Gastroesophageal sphincter (tissue), 4 donors: ENCODE measurements around the gene CARHSP1. TPM values are rescaled to one million over a fixed set of nuclear protein-coding genes. Genes with fewer than 3 reads are reported as not detected.

ENCODE experiments used
- ATAC-seq: fragments of 150-250 bp; one replicate; pipeline ENCODE4 v1.9.1; 2016; ENCODE audit warnings: mild to moderate bottlenecking, moderate library complexity
- H3K27ac ChIP-seq, 4 donors: fragments of 200-600 bp; sonication (generic) in 3 of 4; 1 replicate in 3 of 4; 2 replicates in 1 of 4; pipeline ENCODE4 v1.5.1; 2016 to 2019
- H3K27me3 ChIP-seq: fragments of 200-600 bp; sonication (generic); one replicate; pipeline ENCODE4 v1.5.1; 2019
- H3K36me3 ChIP-seq, 2 donors: fragments of 200-600 bp; sonication (generic); one replicate each; pipeline ENCODE4 v1.5.1; 2019; ENCODE audit warnings: control low read depth in 1 of 2
- H3K4me1 ChIP-seq, 3 donors: fragments of 200-600 bp; sonication (generic); 1 replicate in 2 of 3; 2 replicates in 1 of 3; pipeline ENCODE4 v1.5.1; 2016 to 2019; ENCODE audit warnings: control low read depth in 2 of 3
- H3K4me3 ChIP-seq, 2 donors: fragments of 200-600 bp; sonication (generic); one replicate each; pipeline ENCODE4 v1.5.1; 2019; ENCODE audit warnings: mild to moderate bottlenecking in 1 of 2, moderate library complexity in 1 of 2
- H3K9me3 ChIP-seq, 3 donors: fragments of 200-600 bp; sonication (generic); one replicate each; pipeline ENCODE4 v1.5.1; 2017 to 2019; ENCODE audit warnings: control low read depth in 2 of 3
- CTCF ChIP-seq, 4 experiments: fragments of 200-600 bp in 2 of 4; fragments of 450-650 bp in 2 of 4; sonication (generic) in 1 of 4; IDR thresholded peaks; one replicate each; pipeline ENCODE4 v1.5.1; 2017 to 2019; ENCODE audit warnings: antibody characterized with exemption in 4 of 4, mild to moderate bottlenecking in 2 of 4, moderate library complexity in 2 of 4
- EP300 ChIP-seq: sonication (generic); formaldehyde crosslinking; IDR thresholded peaks from one replicate; pipeline ENCODE4 v1.6.1; 2017; ENCODE audit warnings: antibody characterized with exemption, mild to moderate bottlenecking
- POLR2A ChIP-seq, 2 donors: fragments of 450-650 bp; IDR thresholded peaks; one replicate each; pipeline ENCODE4 v1.6.1; 2017; ENCODE audit warnings: antibody characterized with exemption in 2 of 2, mild to moderate bottlenecking in 2 of 2, moderate library complexity in 1 of 2
- POLR2AphosphoS5 ChIP-seq: sonication (generic); formaldehyde crosslinking; IDR thresholded peaks from one replicate; pipeline ENCODE4 v1.6.1; 2017; ENCODE audit warnings: antibody characterized with exemption
- WGBS, 2 donors: methylation state at CpG; one replicate each; pipeline ENCODE4 v1.1.5; 2018; ENCODE audit warnings: low coverage in 1 of 2; 5-methylcytosine and 5-hydroxymethylcytosine counted together
- total RNA-seq, 4 donors: library from RNA; depleted of rRNA; stranded (reverse); fragments of >200 nt; gene quantifications; one replicate each; pipeline ENCODE4 v1.1.0, GENCODE V29; 2016

CARHSP1 gene
- total RNA-seq, 4 donors from 2014 or later: 29.3 to 79.8 (median 72.5) TPM

DNA sequence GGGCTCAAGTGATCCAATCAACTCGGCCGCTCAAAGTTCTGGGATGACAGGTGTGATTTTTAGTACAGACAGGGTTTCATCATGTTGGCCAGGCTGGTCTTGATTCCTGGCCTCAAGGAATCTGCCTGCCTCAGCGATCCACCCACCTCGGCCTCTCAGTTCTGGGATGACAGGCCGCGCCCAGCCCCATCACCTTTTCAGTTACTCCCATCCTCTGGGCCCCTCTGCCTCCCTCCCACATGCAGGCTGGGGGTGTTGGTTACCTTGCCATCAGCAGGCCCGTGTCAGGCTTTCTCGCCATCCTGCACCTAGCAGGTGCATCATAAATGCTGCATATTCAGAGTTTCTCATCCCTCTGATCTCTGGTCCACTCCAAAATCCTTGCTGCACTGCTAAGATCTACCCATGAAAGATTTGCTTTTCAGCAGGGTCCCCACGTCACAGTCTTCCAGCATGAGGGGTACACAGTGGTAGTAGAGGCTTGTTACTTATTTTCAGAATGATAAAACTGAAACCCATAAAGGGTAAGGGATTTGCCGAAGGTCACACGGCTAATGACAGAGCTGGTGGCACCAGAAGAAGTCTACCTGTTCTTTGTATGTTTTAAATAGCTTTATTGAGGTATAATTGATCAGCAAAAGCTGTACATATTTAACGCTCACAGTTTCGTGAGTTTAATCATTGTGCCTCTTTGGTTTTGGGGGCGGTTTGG lies 54.6 kb downstream of the CARHSP1 start:
- ATAC-seq: no peak
- WGBS, 2 donors: 92% methylated on average over 11 to 13 of the region's 14 CpGs

GRCh38 chr16:8812162-8812843 lies 56.5 kb downstream of the CARHSP1 start:
- no peak for ATAC-seq
- Histone ChIP-seq H3K4me3 (no peak overlapping the region), H3K27ac (no peak overlapping the region), H3K27me3 (no peaks in the 10 kb centered on the region), H3K4me1 (no peaks in the 10 kb centered on the region), H3K9me3 (no peaks in the 10 kb centered on the region), H3K36me3 (peaks cover 0 to 99% of the 10 kb centered on the region in 2 donors)
- WGBS, 2 donors: 59 to 77% methylated on average over 7 to 12 of the region's 12 CpGs
- TF ChIP-seq CTCF (IDR thresholded peaks at IDR 0.05) (no peak), POLR2A (IDR thresholded peaks at IDR 0.05) (no peak), POLR2AphosphoS5 (no peak), EP300 (no peak)

More for the DNA sequence above, 54.6 kb downstream of the CARHSP1 start:
- Histone ChIP-seq H3K4me3 (no peak overlapping the region), H3K27me3 (no peaks in the 10 kb centered on the region), H3K9me3 (no peaks in the 10 kb centered on the region), H3K36me3 (peaks cover 0 to 96% of the 10 kb centered on the region in 2 donors), H3K4me1 (no peaks in the 10 kb centered on the region), H3K27ac (no peak overlapping the region)
- TF ChIP-seq POLR2AphosphoS5 (no peak), POLR2A (IDR thresholded peaks at IDR 0.05) (no peak), EP300 (no peak), CTCF (IDR thresholded peaks at IDR 0.05) (no peak)

GRCh38 chr16:8808613-8809353 lies 60.0 kb downstream of the CARHSP1 start:
- ATAC-seq: no peak
- 74 to 75% methylated on average over 4 to 6 of the region's 11 CpGs for WGBS, 2 donors
- Histone ChIP-seq H3K27me3 (no peaks in the 10 kb centered on the region), H3K4me1 (no peaks in the 10 kb centered on the region), H3K4me3 (no peak overlapping the region), H3K9me3 (no peaks in the 10 kb centered on the region), H3K27ac (no peak overlapping the region), H3K36me3 (peaks cover 0 to 100% of the 10 kb centered on the region in 2 donors)
- no peak for TF ChIP-seq CTCF (IDR thresholded peaks at IDR 0.05)
- TF ChIP-seq EP300: no peak
- no peak for TF ChIP-seq POLR2AphosphoS5
- no peak for TF ChIP-seq POLR2A (IDR thresholded peaks at IDR 0.05)

- no peak for ATAC-seq
- no peak for TF ChIP-seq POLR2AphosphoS5
- whole genome bisulfite sequencing, 2 donors: 71 to 86% methylated on average over 1 to 3 of the region's 3 CpGs
- no peaks in the 10 kb centered on the region for H3K27me3 ChIP-seq
- H3K27ac ChIP-seq: no peak overlapping the region
- peaks cover 0 to 100% of the 10 kb centered on the region in 2 donors for H3K36me3 ChIP-seq
- H3K9me3 ChIP-seq: no peaks in the 10 kb centered on the region
- H3K4me3 ChIP-seq: no peak overlapping the region
- H3K4me1 ChIP-seq: no peaks in the 10 kb centered on the region
Observed at GRCh38 chr16:8808009-8808408, 60.8 kb downstream of the CARHSP1 start.

DNA sequence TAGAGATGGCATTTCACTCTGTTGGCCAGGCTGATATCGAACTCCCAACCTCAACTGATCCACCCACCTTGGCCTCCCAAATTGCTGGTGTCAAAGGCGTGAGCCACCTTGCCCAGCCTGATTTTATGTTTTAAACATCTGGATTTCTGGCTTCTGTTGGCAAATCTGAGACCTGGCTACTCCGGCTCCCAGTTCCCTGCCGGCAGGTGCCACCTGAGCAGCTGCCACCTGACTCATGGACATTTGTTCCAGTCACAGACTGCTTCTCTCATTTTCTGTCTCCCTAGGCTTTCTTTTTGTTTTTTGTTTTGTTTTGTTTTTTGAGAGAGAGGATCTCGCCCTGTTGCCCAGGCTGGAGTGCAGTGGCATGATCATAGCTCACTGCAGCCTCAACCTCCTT lies 61.6 kb downstream of the CARHSP1 start:
- Histone ChIP-seq H3K36me3 (peaks cover 0 to 100% of the 10 kb centered on the region in 2 donors), H3K4me3 (no peak overlapping the region), H3K27me3 (no peaks in the 10 kb centered on the region), H3K9me3 (no peaks in the 10 kb centered on the region), H3K27ac (no peak overlapping the region), H3K4me1 (no peaks in the 10 kb centered on the region)
- ATAC-seq: no peak
- TF ChIP-seq POLR2AphosphoS5: no peak
- no peak for TF ChIP-seq EP300
- no peak for TF ChIP-seq POLR2A (IDR thresholded peaks at IDR 0.05)
- TF ChIP-seq CTCF (IDR thresholded peaks at IDR 0.05): no peak
- WGBS, 2 donors: 91 to 94% methylated on average over 4 of the region's 5 CpGs
